ENCODE results near the gene SPATA1. TPM values are rescaled to one million over a fixed set of nuclear protein-coding genes. Genes with fewer than 3 reads are reported as not detected.

SPATA1 gene
- total RNA-seq = 1.6 TPM

GRCh38 chr1:84506002-84506728, at the start of gene SPATA1, which contains the start of gene GNG5:
TSS of gene SPATA1 (plus strand) at chr1:84506386. CDS start at chr1:84516360, 9,974 bp downstream.
TSS of gene GNG5 (minus strand) at chr1:84506581. CDS start at chr1:84506091, 490 bp downstream.

GRCh38 chr1:84478876-84479868, 27.0 kb upstream of the SPATA1 start, which contains the start of gene RPF1:
TSS of gene RPF1 (plus strand) at chr1:84479266. CDS start at chr1:84479282, 16 bp downstream.

GRCh38 chr1:84573967-84574842, 68.0 kb downstream of the SPATA1 start, which contains the start of gene CTBS:
TSS of gene CTBS (minus strand) at chr1:84574440. CDS start at chr1:84574415, 25 bp downstream.

Other genes starting within 250 kb of the SPATA1 start
- gene SAMD13, start 204.7 kb upstream of the SPATA1 start, total RNA-seq = 3.0 TPM
- gene DNASE2B, start 107.9 kb upstream of the SPATA1 start, total RNA-seq = not detected
- 31.4 TPM for gene RPF1, start 27.1 kb upstream of the SPATA1 start, total RNA-seq
- 49.7 TPM for gene GNG5, start 195 bp downstream of the SPATA1 start, total RNA-seq
- 14.7 TPM for gene CTBS, start 68.1 kb downstream of the SPATA1 start, total RNA-seq
- gene SSX2IP, start 184.1 kb downstream of the SPATA1 start, total RNA-seq = 16.7 TPM